HG02798 (cell line): ENCODE results near the gene SPATA9.
"Not testable (repeated sequence)": the region's sequence is repeated elsewhere in the genome, so short reads cannot be mapped to it uniquely, and the experiment has no call there.

Source experiments
- ATAC-seq: cut with Tn5 transposase; IDR thresholded peaks from one replicate; pipeline ENCODE4 v1.9.1; 2021; ENCODE audit warnings: mild to moderate bottlenecking; ENCODE audit not compliant: unreplicated experiment, poor library complexity

The SPATA9 gene

DNA sequence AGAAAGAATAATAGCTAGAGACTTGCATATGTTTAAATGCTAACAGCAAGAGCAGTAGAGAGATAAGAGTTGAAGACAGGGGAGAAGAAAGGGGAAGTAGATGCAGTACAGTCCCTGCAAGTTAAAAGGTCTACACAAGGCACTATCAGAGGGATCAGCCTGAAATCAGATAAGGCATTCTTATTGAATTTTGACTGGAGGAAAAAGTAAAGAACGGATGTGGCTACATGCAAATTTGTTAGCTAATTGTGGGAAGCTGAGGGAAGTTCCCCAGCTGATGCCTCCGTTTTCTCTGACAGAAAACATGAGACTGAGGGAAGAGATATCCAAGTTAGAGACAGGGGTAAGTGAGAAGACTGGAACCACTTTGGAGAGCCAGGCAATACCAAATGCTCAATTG is 35.4 kb upstream of the SPATA9 start:
- ATAC-seq, result peak; percentile 88

DNA sequence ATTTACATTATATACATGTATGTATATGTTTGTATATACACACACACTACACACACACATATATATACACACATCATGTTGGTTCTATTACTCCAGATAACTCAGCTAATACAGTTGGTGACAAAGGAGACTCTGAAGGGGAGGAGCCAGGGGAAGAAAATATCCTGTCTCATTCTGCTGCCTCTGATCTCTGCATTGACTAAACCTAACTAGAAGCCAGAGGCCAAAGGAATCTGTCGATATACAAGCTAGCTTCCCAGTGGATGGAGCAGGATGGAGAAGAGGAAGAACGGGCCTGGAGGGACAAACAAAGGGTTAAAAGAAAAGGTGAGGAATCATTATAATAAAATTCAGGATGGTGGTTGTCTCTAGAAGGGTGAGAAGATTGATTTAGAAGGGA is 34.6 kb upstream of the SPATA9 start:
- no peak for ATAC-seq

DNA sequence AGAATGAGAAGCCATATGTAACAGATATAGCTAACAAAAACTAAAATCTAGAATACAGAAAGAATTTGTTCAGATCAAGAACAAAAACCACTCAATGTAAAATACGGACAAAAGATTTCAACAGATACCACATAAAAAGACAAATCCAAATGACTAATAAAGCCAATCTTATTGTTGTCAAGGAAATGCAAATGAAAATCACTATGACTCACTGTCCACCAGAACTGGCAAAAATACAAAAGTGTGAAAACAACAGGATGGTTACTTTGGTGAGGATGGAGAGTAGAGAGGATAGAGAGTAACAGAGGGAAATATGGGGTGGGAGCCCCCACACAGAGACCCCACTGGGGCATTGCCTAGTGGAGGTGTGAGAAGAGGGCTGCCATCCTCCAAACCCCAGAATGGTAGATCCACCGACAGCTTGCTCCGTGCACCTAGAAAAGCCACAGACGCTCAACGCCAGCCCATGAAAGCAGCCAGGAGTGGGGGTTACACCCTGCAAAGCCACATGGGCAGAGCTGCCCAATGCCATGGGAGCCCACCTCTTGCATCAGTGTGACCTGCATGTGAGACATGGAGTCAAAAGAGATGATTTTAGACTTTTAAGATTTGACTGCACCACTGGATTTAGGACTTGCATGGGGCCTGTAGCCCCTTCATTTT is 33.1 kb upstream of the SPATA9 start:
- ATAC-seq, result no peak

DNA sequence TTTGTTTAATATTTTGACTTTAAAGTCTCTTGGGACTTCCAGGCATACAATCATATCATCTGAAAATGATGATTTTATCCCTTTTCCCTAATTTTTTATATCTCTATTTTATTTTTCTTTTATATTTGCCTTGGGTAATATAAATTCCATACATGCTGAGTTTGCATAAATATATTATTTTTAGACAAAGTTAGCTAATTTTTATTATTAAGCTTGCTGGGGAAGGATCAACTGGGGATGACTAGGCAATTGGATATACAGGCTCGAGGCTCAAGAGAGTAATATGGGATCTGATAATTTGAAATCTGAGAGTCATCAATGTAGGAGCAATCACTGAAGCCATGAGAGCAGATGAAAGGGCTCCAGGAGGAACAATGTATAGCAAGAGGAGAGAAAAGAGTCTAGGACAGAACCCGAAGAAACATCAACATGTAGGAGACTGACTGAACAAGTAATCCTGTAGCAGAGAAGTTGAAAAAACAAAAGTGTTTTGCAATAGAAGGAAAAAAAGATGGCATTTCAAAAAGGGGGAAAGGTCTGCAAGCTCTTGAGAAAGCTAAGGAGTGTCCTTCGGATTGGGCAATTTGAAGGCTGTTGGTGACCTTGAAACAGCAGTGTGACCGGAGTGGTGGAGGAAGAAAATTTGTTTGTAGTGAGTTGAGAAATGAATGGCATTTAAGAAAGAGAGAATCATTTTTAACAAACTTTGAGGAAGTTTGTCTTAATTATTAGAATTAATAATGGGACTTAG is 31.3 kb upstream of the SPATA9 start:
- ATAC-seq, result no peak

DNA sequence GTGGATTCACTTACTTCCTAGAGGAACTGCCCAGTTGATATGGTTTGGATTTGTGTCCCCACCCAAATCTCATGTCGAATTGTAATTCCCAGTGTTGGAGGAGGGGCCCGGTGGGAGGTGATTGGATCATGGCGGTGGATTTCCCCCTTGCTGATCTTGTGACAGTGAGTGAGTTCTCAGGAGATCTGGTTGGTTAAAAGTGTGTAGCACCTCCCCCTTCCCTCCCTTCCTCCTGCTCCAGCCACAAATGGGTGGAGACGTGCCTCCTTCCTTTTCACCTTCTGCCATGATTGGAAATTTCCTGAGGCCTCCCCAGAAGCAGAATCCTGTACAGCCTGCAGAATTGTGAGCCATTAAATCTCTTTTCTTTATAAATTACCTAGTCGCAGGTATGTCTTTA is 30.5 kb upstream of the SPATA9 start:
- ATAC-seq, result not testable (repeated sequence)

DNA sequence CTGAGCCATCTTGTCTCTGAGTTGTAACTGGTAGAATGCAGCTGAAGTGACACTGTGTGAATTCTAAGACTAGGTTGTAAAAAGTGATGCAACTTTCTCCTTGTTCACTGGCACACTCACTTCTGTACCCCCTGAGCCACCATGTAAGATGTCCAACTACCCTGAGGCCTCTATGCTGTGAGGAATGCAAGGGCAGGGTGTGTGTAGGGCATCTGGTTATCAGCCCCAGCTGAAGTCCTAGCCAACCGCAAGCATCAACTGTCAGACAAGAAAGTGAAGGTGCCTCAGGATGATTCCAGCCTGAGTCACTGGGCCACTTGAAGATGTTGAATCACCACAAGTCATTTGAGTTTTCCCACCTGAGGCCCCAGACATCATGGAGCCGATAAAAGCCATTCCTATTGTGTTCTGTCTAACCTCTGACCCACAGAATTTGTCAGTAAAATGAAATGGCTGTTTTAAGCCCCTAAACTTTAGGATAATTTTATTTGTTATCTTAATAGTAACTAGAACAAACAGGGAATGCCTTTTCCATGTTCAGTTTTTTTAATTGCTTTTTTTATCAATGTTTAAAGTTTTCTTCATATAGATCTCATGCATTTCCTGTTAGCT is 29.7 kb upstream of the SPATA9 start:
- ATAC-seq, result no peak

DNA sequence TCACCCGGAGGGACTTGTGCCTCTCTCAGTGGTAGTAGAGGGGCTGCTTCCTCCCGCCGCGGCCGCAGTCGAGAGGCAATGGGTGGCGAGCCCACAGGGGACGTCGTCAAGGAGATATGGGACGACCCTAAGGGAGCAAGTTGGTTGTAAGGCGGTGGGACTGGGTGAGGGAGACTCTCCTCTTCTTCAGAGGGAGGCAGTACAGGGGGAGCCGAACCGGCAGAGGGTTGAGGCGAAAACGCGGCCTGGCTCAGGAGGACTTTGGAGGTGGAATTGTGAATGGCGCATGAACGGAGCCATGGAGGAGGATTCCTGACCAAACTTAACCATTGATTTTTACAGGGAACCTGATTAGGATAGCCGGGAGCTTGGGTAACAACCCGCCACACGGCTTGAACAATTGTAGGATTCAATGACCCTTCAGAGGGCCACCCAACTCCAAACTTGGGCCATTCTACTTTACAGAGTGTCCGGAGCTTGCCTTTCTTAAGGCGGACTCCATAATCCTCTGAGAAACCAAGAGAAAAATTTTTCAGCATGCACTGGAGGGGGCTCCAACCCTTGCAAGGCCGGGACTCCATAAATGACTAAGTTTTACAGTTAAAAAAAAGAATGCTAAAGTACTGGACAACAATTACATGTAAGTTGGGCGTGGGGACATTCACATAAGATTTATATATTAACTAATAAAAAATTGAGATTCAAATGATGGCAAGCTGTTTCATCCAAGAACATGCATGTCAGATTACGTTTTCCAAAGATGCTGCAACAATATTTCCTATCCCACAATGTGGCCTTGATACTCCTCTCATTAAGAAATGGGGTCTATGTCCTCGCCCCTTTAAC is 28.9 kb upstream of the SPATA9 start:
- ATAC-seq, result no peak

DNA sequence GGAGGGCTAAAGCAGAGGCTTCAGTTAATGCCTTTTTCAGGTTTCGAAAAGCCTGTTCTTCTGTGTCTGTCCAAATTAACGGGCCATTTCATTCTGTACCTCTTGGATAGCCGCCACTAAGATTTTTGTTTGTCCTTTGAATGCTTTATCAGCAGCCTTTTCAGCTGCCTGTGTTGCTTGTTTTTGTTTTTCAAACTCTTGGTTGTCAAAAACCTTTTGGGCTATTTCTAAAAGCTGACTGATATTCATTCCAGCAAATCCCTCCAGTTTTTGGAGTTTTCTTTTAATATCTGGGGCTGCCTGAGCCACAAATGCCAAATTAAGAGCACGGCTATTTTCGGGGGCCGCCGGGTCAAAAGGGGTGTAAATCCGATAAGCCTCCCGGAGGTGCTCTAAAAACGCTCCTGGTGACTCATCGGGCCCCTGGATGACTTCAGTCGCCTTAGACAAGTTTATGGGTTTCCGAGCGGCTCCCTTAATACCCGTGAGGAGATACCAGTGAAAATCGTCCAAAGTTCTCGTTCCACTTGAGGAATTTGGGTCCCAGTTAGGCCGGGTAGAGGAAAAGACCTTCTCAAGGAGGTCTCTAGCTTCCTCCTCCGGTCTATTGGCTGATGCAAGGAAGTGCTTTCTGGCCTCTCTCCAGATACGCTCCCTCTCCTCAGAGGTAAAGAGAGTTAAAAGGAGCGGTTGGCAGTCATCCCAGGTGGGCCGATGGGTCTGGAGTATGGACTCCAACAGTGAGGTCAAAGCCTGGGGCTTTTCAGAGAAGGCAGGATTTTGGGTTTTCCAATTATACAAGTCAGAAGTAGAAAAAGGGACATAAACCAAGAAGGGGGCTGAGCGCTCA is 28.1 kb upstream of the SPATA9 start:
- not testable (repeated sequence) for ATAC-seq

DNA sequence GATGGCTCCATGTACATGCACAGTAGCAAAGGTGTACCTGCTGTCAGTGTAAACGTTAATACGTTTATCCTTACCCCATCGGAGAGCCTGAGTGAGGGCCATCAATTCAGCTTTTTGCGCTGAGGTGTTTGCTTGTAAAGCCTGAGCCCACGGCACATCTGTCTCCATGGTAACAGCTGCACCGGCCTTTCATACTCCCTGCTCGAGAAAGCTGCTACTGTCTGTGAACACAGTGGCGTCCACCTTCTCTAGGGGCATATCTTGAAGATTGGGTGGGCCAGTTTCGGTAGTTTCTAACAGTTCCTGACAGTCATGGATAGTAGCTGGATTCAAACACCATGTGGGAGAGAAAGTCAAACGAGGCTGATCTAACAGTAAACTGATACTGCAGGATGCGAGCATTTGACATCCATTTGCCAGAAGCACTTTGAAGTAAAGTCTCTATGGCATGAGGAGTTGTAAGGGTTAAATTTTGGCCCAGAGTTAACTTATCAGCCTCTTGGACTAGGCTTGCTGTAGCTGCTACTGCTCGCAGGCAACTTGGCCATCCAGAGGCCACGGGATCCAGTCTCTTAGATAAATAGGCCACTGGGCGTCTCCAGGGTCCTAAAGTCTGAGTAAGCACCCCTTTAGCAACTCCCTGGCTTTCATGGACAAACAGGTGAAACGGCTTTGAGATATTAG is 27.3 kb upstream of the SPATA9 start:
- no peak for ATAC-seq

DNA sequence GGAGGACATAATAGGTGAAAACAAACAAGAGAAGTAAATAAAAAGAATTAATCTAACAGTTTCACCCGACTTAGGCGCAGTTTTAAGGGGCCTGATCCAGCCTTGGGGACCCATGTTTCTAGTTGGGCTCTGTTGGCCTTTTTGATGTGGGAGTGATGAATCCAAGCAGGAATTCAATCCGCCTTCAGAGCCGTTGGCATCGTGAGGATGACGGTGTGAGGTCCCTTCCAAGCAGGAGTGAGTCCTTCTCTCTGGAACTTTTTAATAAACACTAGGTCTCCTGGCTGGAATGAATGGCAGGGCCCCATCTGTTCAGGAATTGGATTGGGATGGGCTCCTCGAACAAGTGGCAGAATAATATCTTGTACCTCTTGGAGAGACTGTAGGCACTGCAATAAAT is 26.1 kb upstream of the SPATA9 start:
- no peak for ATAC-seq

DNA sequence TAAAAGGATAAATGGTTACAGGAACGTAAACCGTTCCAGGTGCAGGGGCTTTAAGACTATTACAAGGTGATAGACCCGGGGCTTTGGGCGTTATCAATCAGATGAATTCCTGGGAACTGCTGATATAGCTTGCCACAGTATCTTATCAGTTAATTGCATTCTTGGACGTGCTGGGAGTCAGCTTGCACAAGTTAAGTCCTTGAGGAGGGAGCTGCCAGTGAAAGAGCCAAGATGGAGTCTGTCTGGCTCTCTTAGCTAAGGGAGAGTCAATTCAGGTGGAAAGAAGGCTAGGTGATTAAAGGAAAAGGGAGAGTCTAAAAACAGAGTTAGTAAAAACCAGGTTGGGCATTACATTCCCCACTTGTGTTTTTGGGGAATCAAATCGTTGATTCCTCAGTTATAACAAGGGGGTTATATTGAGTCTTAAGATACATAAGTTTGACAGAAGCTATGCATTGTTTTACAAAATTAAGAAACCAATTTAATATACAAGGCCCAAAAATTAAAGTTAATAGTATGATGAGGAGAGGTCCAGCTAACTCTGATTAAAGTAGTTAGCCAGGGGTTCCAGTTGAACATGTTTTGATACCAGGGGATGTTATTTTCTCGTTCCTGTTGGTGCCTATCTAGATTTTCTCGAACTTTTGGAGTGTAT is 24.9 kb upstream of the SPATA9 start:
- not testable (repeated sequence) for ATAC-seq

DNA sequence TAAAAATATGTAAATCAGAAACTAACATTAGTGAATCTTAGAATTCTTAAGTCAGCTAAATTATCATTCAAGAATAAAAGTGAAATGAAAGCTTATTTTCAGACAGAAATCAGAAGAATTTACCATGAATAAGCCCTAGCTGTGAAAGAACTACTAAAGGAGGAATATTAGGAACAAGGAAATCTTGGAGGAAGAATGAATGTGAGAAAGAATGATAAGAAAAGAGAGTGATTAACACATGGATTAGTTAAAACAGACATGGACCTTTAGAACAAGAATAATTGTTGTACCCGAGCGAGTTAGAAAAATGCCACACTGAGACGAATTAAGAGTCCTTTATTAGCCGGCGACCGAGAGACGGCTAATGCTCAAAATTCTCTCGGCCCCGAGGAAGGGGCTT is 24.3 kb upstream of the SPATA9 start:
- no peak for ATAC-seq

DNA sequence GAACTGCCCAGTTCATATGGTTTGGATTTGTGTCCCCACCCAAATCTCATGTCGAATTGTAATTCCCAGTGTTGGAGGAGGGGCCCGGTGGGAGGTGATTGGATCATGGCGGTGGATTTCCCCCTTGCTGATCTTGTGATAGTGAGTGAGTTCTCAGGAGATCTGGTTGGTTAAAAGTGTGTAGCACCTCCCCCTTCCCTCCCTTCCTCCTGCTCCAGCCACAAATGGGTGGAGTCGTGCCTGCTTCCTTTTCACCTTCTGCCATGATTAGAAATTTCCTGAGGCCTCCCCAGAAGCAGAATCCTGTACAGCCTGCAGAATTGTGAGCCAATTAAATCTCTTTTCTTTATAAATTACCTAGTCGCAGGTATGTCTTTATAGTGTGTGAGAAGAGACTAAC is 23.4 kb upstream of the SPATA9 start:
- not testable (repeated sequence) for ATAC-seq

DNA sequence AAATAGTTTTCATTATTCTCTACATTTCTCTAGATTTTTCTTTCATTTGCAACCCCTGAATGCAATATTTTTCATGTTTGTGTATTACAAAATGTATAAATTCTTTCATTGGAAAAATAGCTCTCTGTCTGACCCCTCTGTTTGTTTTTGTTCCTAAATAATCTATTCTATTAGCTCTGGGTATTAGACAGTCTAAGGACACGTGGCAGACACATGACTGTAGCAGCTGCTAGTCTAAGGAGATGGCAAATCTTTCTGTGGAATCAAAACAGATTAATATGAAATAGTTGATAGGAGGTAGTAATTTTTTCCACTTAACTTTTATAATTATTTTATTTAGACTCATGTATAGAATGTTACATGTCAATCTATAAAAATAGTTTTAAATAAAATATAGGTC is 21.4 kb upstream of the SPATA9 start:
- ATAC-seq, result no peak

DNA sequence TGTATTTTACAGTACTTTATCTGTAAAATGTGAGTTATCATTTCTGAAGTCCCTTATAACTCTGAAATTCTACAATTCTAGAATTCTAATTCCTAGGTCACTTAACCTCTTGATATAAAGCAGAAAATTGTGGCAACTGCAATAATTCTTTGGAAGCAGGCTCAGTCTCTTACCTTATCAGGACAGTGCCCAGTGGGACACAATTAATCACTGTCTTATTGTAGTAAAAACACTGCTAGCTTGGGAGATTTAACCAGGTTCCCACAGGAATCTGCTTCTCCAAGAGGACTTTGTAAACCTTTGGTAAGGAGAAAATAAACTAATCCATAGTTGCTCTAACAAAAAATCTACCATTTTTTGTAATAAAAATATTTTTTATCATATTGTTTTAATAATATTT is 18.3 kb upstream of the SPATA9 start:
- no peak for ATAC-seq

DNA sequence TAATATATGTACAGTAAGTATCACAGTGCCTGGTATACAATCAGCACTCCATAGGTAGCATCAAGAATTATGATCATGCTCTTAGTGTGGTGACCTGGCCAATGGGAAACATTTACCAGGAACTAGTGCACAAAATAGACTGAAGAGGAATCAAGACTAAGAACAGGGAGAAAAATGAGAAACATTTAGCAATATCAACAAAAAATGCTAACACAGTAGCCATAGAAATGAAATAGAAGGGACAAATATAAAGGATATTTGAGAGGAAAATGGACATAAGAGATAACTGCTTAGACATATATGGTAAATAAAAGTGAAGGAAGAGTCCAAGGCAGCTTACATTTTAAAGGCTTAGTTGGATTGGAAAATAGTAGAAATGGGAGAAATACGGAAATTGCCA is 16.5 kb upstream of the SPATA9 start:
- no peak for ATAC-seq

DNA sequence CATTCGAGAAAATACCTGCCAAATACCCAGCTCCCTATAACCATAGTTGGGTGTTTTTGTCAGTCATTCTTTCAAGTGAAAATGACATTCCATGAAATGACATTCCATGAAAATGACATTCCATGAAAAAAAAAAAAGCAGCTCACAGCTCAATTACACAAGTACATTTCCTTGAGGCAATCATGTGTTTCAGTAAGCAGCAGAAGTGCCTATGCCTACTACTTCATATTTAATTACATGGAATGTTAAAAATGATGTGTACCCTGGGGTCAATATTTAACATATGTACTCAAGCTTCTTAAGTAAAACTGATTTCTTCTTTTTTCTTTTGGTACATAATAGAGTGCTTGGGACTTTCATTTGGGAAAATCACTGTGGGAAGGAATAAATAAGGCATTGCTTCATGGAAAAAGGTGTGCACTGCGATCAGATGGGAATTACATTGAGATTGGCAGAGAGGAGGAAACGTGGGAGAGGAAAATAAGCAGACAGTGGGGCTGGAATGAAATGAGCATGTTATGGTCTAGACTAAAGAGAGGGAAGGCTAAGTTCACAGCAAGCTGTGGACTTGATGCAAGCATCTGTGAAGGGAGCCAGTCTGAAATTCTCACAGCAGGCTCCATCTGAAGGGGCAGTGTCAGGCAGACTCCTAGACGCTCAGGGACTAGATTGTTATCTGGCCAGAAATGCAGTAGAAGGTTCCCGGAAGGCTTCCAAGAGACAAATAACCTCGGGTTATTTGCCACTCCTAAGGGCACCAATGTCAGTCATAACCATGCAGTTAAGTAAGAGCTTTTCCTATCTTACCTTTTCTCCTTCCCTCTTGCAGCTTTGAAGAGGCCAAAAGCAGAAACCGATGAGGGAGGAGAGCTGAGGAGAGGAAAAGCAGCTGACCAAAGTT is 15.2 kb upstream of the SPATA9 start:
- no peak for ATAC-seq

DNA sequence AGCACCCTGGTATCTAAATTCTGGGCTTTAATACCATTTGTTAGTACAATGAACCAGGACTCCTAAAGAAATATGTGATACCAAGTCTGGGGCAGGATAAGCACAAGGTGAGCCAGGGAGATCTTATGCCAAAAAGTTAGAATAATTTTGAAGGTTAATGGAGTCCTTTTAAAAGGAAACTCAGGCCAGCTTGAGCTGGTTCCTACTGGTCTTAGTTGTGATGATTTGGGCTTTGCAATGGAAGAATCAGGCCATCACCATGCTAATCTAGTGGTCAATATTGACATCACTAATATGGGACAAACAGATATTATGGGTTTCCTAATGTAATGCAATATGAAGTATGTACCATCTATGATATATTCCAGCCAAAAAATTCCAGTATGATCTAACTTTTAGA is 7.5 kb upstream of the SPATA9 start:
- ATAC-seq, result no peak
